Stimulated activated CD8-positive, alpha-beta memory T cell treated with anti-CD3 and anti-CD28 coated beads, Interleukin-12 subunit alpha, Interleukin-12 subunit beta, amount 100 ng/mL, for 1 hour (primary cell): ENCODE measurements around the gene NLRC4.
"Not testable (repeated sequence)": the region's sequence is repeated elsewhere in the genome, so short reads cannot be mapped to it uniquely, and the experiment has no call there.

ENCODE experiments used
- DNase-seq: peaks from one replicate; pipeline ENCODE4 v3.0.0-alpha.2; 2020; ENCODE audit warnings: low read depth

NLRC4 gene

DNA sequence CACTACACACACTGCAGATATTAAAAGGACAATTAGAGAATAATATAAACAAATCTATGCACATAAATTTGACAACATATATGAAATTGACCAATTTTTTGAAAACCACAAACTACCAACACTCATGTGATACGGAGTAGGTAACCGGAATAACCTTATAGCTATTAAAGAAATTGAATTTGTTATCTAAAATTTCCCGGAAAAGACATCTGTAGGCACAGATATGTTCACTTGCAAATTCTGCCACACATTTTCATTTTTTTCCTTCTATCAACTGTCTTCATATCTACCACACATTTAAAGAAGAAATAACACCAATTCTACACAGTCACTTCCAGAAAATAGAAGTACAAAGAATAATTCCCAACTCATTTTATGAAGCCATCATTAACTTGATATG is 22.4 kb downstream of the NLRC4 start:
- no peak for DNase-seq

DNA sequence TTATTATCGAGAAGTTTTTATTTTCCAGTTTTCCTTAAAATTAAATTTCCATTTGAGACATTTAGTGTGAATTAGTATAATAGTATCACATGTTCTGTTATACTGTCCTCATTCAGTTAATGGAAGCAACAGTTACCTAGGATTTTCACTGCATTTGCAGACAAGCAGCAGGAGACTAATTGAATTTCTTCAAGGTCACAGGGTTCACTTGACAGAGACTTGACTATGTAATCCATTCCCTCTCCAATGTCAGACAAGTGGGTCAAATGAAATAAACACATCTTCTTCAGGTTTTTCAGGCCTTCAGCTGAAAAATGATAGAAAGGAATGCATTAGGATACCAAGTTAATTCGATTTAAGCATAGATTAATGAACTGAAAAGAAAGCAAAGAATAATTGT is 26.7 kb downstream of the NLRC4 start:
- DNase-seq: no peak

DNA sequence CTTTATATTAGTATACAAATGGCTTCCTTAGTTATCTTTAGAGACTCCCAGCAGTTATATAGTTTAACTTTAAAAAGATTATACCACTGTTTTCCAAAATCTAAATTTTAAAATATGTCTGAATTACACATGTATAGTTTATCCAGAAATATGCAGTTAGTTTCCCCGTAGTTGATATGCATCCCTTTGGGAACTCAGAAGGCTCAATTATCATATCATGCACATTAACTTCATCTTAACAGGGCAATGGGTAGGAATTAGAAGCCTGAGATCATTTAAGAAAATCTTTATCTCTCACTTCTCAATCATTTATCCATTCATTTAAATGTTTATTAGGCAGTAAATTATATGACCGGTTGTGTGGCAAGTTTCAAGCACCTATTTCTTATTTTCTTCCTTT is 27.2 kb downstream of the NLRC4 start:
- no peak for DNase-seq

DNA sequence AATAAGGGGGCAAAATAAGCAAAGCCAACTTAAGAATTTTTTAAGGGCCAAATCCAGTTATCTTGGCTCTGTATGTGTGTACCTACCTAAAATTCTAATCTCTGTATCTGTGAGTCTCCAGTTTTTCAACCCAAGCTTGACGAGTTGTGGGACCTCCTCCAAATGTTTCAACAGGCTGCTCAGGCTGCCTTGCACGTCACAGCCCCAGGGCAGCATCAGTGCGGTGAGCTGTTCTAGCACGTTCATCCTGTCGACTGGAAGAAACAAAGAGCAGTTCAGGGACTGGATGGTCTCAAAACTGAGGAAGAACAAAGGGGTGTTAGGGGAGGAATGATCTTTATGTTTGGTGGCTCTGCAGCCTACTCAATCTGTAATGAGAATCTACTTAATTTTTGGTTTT is 29.4 kb downstream of the NLRC4 start:
- DNase-seq: no peak

DNA sequence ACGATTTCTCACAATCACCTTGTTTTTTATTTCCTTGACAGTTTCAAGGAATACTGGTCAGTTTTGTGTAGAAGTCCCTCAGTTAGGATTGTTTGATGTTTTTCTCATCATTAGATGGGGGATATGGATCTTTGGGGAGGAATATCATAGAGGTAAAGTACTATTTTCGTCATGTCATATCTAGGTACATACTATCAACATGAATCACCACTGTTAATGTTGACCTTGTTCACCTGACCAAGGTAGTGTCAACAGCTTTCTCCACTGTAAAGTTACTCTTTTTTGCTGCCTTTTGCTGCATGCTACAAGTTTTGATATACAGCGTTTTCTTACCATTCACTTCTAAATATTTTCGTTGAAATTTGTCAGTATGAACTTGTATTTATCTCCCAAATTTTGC is 32.7 kb downstream of the NLRC4 start:
- DNase-seq: no peak

DNA sequence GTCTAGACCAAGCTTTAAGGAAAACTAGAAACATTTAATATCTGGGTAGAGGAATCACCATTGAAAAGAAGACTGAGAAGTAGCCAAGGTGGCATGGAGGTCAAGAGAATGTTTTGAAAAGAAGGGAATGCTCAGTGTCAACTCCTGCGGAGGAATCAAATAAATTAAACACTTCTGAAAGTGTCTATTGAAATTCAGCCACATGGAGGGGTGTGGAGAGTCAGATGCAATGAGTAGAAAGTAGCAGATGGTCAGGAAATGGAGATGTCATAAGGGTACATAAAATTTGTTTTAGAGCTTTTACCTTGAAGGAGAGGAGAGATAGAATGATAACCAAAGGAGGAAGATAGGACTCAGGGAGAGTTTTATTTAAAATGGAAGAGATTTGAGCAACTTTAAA is 35.1 kb downstream of the NLRC4 start:
- DNase-seq: no peak

DNA sequence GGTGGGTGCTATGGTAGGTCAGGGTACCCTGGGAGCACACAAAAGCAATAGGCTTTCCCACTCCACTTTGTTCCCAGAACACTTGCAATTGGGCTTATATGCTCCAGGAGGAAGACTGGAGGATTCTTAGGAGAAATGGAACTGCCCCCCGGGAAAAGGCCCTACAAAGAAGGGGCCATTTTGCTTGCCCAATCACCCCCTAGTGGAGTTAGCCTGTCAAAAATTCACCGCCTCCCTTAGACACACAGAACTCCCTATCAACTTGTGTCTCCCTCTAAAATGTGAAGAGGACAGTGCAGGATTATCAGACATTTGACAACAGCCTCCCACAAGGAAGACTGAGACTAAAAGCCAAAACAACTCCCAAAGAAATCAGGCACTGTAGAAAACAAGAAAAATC is 36.5 kb downstream of the NLRC4 start:
- no peak for DNase-seq

DNA sequence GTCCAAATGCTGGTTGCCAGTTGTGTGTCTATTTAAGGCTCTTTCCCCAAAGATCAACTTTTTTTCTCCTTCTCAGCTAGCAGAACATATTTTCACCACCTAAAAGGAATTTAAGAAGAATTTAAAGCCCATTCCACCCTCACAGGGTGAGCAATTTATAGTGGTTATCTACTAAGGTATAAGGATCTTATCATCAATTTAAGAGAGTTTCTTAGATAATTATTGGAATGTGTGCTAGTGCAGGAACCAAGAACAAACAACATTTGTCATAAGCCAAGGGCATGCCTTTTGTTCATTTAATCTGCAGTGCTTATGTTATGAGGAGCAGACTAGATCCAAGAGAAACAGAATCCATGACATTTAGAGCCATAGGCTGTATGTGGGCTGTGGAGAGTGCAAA is 37.2 kb downstream of the NLRC4 start:
- no peak for DNase-seq

DNA sequence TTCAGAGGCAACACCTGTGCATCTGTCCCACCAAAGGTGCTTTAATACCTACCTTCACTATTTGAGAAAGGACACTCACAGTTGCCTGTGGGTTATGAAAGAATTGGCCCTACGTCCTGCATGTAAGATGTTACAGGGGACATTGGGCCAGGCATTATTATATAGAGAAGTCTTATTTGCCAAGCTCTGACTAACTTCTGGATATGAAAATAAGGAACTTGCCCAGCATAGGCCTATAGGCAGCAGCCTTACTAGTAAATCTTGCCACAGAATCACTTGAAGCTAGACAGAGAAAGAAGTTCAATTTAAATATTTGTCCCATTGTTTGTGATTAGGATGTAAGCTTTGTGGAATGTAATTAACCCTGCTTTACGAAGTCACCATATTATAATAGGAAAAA is 41.7 kb downstream of the NLRC4 start:
- no peak for DNase-seq

DNA sequence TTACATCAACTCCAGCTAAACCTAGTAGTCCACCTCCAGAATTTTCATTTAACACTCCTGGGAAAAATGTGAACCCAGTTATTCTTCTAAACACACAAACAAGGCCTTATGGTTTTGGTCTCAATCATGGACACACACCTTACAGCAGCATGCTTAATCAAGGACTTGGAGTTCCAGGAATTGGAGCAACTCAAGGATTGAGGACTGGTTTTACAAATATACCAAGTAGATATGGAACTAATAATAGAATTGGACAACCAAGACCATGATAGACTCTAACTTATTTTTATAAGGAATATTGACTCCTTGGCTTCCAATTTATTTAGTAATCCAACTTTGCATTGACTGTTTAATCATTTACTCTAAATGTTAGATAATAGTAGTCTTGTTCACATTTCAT is 44.2 kb downstream of the NLRC4 start:
- no peak for DNase-seq

DNA sequence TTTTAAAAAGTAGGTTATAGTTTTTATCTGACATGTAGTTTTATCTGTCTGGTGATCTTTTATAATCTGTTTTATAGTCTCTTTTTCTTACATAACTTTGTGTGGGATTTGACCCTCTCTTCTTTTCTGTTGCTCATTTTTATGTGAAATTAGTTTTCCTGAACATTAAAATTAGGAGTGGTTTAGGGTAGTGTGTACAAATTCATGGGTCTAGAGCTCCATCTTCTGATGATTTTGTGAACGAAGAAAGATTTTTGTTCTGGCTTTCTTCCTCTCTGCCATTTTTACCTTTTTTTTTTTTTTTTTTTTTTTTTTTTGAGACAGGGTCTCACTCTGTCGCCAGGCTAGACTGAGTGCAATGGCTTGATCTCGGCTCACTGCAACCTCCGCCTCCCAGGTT is 52.4 kb downstream of the NLRC4 start:
- no peak for DNase-seq

DNA sequence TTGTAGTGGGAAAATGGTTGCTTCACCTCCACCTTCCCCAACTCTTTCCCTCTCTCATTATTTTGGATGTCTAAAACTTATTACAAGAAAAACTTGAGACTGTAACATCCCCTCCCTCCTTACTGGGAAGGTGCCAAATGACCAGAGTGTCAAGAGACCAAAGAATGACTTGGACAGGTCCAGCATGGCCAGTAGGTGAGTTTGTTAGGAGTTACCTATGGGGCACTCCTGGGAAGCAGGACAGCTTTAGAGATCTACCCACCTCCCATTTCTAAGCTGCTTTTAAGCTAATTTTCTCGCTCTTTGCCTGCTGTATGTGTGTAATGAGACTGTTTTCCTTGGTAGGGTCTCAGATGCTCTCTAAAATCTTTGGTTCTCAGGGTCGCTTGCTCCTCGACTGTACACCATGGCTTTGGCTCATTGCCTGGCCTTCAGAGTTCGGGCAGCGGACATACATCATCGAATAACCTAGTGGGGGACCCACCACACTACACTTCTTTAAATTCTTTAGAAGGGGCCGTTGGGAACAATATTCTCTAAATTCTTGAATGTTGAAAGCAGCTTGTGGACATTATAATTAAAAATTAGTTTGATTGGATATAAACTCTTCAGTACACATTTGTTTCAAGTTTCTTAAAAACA is 53.8 kb downstream of the NLRC4 start:
- DNase-seq: no peak

DNA sequence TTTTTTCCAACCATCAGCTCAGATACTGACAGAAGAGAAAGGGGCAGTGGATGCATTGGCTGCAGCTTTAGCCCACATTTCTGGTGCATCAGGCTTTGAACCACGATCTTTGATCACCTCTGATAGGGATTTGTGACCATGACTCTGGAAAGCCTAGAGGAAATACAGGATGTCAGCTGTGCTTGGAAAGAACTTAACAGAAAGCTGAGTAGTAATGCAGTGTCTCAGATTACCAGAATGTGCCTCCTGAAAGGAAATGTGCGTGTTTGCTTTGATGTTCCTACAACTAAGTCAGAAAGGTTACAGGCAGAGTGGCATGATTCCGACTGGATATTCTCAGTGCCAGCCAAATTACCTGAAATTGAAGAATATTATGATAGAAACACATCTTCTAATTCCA is 61.3 kb downstream of the NLRC4 start:
- DNase-seq: not testable (repeated sequence)

DNA sequence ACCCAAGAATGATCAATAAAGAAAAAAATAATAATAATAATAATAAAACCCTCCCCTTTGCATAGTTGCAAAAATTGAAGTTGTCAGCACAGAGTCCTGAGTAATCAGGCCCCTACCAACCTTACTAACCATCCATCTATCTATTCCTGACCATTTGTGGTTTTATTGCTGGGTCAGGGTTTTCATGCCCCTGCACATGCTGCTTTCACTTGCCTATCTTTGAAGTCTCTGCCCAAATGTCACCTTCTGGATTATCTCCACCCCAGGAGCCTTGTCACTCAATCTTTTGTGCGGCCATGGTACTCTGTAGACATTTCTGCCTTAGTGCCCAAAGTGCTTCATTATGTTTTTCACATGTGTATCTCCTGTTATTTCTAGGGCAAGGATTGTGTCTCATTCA is 63.9 kb downstream of the NLRC4 start:
- DNase-seq: no peak

DNA sequence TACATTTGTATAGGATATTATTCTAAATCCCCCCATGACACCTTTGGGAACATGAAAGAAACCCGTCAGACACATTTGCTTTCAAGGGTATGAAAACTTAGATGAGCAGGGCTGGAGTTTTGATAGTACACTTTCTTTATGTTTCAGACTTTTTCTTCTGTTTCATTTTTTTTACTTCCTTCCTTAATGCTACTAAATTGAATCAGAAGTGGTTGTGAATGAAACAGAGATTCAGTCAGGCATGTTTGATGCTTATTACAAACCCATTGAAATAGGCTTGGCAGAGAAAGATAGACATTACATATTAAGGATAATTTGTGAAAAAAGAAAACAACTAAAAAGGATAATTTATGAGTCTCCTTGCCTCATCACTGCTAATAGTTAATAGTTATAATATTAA is 72.3 kb downstream of the NLRC4 start:
- no peak for DNase-seq

DNA sequence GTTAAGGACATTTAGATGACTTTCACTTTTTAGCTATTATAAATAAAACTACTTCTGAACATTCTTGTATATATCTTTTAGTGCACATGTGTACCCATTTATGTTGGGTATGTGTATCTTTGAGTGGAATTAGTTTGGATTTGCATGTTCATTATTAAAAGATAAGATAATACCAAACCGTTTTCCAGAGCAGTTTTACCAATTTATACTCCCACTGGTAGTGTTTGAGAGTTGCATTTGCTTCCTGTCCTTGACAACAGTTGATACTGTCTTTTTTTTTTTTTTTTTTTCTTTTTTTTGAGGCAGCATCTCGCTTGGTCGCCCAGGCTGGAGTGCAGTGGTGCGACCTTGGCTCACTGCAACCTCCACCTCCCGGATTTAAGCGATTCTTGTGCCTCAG is 75.7 kb downstream of the NLRC4 start:
- no peak for DNase-seq

DNA sequence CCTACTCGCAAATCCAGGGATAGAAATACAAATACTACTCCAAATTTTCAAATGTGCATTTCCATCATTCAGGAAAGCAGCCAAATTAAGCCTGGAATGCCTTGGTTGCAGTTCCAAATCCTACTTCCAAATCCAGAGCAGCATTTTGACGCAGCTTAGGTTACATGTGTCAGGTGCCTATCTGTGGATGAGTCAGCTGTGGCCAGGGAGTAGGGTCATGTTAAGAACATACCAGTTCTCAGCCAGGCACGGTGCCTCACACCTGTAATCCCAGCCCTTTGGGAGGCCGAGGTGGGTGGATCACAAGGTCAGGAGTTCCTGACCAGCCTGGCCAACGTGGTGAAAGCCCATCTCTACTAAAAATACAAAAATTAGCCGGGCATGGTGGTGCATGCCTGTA is 82.0 kb downstream of the NLRC4 start:
- no peak for DNase-seq
